Measurements from ENCODE around the gene PRKG1.

DNA sequence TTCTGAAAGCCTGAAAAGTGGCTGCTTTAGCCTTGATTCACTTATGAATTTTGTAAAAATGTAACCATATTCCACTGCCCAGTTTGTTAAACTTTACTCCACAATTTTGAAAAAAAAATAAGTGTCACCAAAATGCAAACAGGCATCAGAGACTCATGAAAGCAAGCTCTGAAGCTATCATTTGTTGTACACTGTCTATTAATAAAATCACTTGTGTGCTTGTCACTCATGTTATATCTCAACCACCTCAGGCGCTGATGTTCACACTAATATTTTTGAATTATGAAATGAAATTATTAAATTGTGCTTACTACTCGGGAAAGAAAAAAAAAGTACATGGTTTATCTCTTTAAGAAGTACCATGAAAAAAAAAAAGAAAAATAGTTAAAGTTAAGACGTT is 1205.3 kb downstream of the PRKG1 start:
- no peak for TF ChIP-seq EZH2 (IDR thresholded peaks at IDR 0.05; ENCODE audit: borderline replicate concordance, insufficient read depth, low read depth, low read length, poor library complexity, severe bottlenecking)
- TF ChIP-seq, protein P1, sequence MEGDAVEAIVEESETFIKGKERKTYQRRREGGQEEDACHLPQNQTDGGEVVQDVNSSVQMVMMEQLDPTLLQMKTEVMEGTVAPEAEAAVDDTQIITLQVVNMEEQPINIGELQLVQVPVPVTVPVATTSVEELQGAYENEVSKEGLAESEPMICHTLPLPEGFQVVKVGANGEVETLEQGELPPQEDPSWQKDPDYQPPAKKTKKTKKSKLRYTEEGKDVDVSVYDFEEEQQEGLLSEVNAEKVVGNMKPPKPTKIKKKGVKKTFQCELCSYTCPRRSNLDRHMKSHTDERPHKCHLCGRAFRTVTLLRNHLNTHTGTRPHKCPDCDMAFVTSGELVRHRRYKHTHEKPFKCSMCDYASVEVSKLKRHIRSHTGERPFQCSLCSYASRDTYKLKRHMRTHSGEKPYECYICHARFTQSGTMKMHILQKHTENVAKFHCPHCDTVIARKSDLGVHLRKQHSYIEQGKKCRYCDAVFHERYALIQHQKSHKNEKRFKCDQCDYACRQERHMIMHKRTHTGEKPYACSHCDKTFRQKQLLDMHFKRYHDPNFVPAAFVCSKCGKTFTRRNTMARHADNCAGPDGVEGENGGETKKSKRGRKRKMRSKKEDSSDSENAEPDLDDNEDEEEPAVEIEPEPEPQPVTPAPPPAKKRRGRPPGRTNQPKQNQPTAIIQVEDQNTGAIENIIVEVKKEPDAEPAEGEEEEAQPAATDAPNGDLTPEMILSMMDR (IDR thresholded peaks at IDR 0.05), result no peak

Data from B cell (primary cell).